Measurements from ENCODE around the gene TUBA3E. TPM values are rescaled to one million over a fixed set of nuclear protein-coding genes. Genes with fewer than 3 reads are reported as not detected.
"Not testable (repeated sequence)": the region's sequence is repeated elsewhere in the genome, so short reads cannot be mapped to it uniquely, and the experiment has no call there.

The TUBA3E gene
- total and polyA plus RNA-seq, 2 of the 8 experiments (the other 6 are each of a cell fraction or from before 2014, with no cell fraction given): not detected

DNA sequence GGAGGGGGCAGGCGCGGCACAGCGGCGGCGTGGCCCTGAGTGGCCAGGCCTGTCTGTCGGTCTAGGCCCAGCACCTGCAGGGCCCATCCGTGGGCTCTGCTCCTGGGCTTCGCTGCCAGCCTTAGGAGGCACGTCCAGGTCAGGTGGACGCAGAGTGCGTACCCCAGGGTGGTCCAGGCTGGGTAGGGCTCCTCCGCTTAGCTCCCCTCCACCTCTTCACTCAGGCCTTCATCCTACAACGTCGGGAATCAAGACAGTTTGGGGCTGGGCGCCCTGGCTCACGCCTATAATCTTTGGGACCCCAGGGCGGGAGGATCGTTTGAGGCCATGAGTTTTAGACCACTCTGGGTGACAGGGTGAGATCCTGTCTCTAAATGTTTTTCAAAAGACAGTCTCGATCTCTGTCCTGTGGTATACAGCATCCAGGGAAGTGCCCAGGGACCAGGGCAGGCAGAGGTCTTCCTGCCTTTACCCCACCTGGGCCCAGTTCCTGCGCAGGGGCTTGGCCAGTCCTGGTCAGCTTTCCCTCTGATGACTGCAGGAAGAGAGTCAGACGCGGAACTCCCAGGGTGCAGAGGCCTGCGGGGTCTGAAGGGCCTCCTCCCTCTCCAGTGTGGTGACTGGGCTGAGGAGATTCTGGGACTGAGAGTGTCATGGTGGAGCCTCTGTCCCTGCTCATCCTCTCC is 15.3 kb downstream of the TUBA3E start:
- not testable (repeated sequence) for H3K27ac ChIP-seq (ENCODE audit: low read depth, low read length); H3K9me3 ChIP-seq (ENCODE audit: insufficient read depth in 2 of 2, low read depth in 1 of 2, low read length in 1 of 2); H3K56ac ChIP-seq (replicated peaks; ENCODE audit: insufficient read length, low read depth, low read length); H2BK15ac ChIP-seq (ENCODE audit: low read length); H4K5ac ChIP-seq (ENCODE audit: insufficient read length, low read depth, low read length); H2AFZ ChIP-seq (ENCODE audit: low read length); H2BK20ac ChIP-seq (ENCODE audit: low read length); FAIRE-seq; H3K79me1 ChIP-seq (ENCODE audit: low read depth, low read length); H4K91ac ChIP-seq (replicated peaks; ENCODE audit: insufficient read length, low read length); H3K4me1 ChIP-seq (replicated peaks in 1 of 4; ENCODE audit: control insufficient read depth in 3 of 4, insufficient read depth in 4 of 4, low read length in 3 of 4); H4K8ac ChIP-seq (ENCODE audit: extremely low read depth, insufficient read depth, low read length); H2BK12ac ChIP-seq (ENCODE audit: low read depth, low read length); H3K4ac ChIP-seq (replicated peaks; ENCODE audit: insufficient read length, low read depth, low read length); H2AK5ac ChIP-seq (ENCODE audit: low read depth, low read length); H3K36me3 ChIP-seq (ENCODE audit: control insufficient read depth in 2 of 4, insufficient read depth in 4 of 4, low read length in 3 of 4); H2BK5ac ChIP-seq (ENCODE audit: low read depth, low read length); H3K23me2 ChIP-seq (ENCODE audit: low read depth, low read length); H2BK120ac ChIP-seq (replicated peaks; ENCODE audit: low read depth, low read length); DNase-seq (ENCODE audit: low read depth in 1 of 2, low spot score in 2 of 2); H4K20me1 ChIP-seq (replicated peaks in 1 of 2; ENCODE audit: control insufficient read depth in 1 of 2, insufficient read depth in 2 of 2, low read length in 2 of 2); H3K14ac ChIP-seq (ENCODE audit: insufficient read length); H3K27me3 ChIP-seq (replicated peaks in 1 of 4; ENCODE audit: control insufficient read depth in 3 of 4, extremely low read depth in 1 of 4, insufficient read depth in 3 of 4, low read length in 3 of 4); H3K23ac ChIP-seq (ENCODE audit: insufficient read length); H3K18ac ChIP-seq (ENCODE audit: extremely low read depth, low read length)
- 59% methylated on average over 9 of the region's 23 CpGs; no CpG with 5 or more reads in 1 of the 2 experiments for WGBS, 2 experiments (ENCODE audit: extremely low coverage in 1 of 2, insufficient coverage in 1 of 2, insufficient read length in 1 of 2, insufficient replicate concordance in 2 of 2, low coverage in 1 of 2, low lambda C conversion rate in 2 of 2, missing lambda C conversion rate in 1 of 2)
- Histone ChIP-seq H3K79me2 (ENCODE audit: control insufficient read depth in 1 of 2, insufficient read depth in 2 of 2, low read length in 2 of 2) (peaks cover 14 to 37% of the 10 kb centered on the region in 2 experiments), H3K9ac (replicated peaks in 1 of 4; ENCODE audit: extremely low read depth in 1 of 4, low read depth in 3 of 4, low read length in 3 of 4) (peak overlapping the region in 1 of 4 experiments; percentile 51; a peak in 2 of 7 replicates), H3K4me3 (ENCODE audit: extremely low read depth in 1 of 4, insufficient read depth in 2 of 4, low read depth in 3 of 4, low read length in 4 of 4) (peak overlapping the region; percentile 24 to 98 (median 44)), H3K4me2 (ENCODE audit: insufficient read depth in 1 of 2, low read depth in 2 of 2, low read length in 2 of 2) (peak overlapping the region; percentile 80 to 84)
- CTCF ChIA-PET (ENCODE audit: partially characterized antibody): interaction anchor here (1.0 to 3.9 kb wide), 2 partner anchors 38 to 151 kb away, joined by 4 to 28 read pairs; partner anchors contain the start of gene CCDC74B
- POLR2A ChIA-PET (ENCODE audit: partially characterized antibody): interaction anchor here (1.4 to 1.7 kb wide), 3 partner anchors 9 to 150 kb away, joined by 3 to 9 read pairs (median 7); no protein-coding TSS in a partner anchor

Data from H1 (cell line).